Activated CD8-positive, alpha-beta T cell treated with anti-CD3 and anti-CD28 coated beads, Interleukin-2, amount 10 ng/mL, durations not matched to agents 7 days and 5 days (primary cell): Measurements from ENCODE around the gene SLC25A39. TPM values are rescaled to one million over a fixed set of nuclear protein-coding genes. Genes with fewer than 3 reads are reported as not detected.
A peak's percentile ranks its signal among the peaks of the same experiment; 100 is the strongest.
"Not testable (repeated sequence)": the region's sequence is repeated elsewhere in the genome, so short reads cannot be mapped to it uniquely, and the experiment has no call there.

Experiments
- ATAC-seq: fragments of 150-1000 bp; cut with Tn5 transposase; one replicate; pipeline ENCODE4 v1.10.0; 2021; ENCODE audit warnings: moderate library complexity
- CTCF ChIA-PET: fragments of 350-600 bp; sonication (Branson Sonifier 250); formaldehyde crosslinking; loops from one replicate; lab custom pipeline; 2021; ENCODE audit warnings: antibody characterized with exemption; lab: Charles Lee
- POLR2A ChIA-PET: fragments of 350-600 bp; sonication (Branson Sonifier 250); formaldehyde crosslinking; loops from one replicate; lab custom pipeline; 2021; ENCODE audit warnings: antibody characterized with exemption; lab: Charles Lee
- DNase-seq: peaks from one replicate; pipeline ENCODE4 v3.0.0-alpha.2; 2020
- H3K27ac Mint-ChIP-seq: one replicate; pipeline ENCODE4 v1.8.0; 2021; ENCODE audit warnings: mild to moderate bottlenecking, mixed read lengths
- H3K27me3 Mint-ChIP-seq: one replicate; pipeline ENCODE4 v1.8.0; 2021; ENCODE audit warnings: low read depth, mixed read lengths
- H3K36me3 Mint-ChIP-seq: one replicate; pipeline ENCODE4 v1.8.0; 2021; ENCODE audit warnings: low read depth, mixed read lengths
- H3K4me1 Mint-ChIP-seq: one replicate; pipeline ENCODE4 v1.8.0; 2021; ENCODE audit warnings: low read depth, mixed read lengths
- H3K4me3 Mint-ChIP-seq: one replicate; pipeline ENCODE4 v1.8.0; 2021; ENCODE audit warnings: mild to moderate bottlenecking, mixed read lengths
- H3K9me3 Mint-ChIP-seq: one replicate; pipeline ENCODE4 v1.8.0; 2022; ENCODE audit warnings: mixed read lengths; ENCODE audit not compliant: insufficient read depth
- total RNA-seq, 2 experiments: library from RNA; stranded (reverse); gene quantifications; one replicate each; pipeline ENCODE4 v1.2.3, GENCODE V29; 2021

SLC25A39 gene
- total RNA-seq, 2 experiments from 2014 or later: 140 to 141 TPM

DNA sequence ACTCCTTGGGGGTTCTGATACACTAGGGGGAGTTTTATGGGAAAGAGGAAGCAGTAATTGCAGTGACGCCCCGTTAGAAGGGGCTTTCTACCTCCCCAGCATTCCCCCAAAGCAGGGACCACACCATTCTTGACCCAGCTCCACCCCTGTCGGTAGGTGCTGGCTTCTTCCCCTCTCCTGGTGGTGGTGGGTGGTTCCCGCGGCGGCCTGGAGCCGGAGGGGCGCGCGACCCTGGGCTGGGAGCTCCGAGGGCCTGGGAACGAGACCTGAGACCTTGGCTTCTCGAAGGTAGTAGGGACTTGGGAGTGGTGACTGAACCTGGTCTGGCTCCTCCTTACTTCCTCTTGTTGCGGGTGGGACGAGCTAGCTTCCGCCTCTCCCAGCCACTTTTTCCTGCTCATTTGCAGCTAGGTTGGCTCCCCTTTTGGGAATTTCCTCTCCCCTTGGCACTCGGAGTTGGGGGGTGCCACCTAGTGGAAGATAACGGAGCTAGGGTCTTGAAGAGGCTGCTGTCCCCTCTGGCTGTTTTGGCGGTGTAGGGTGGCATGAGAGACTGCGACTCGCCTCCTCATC is 20.9 kb upstream of the SLC25A39 start:
- H3K4me3 Mint-ChIP-seq: peak overlapping the region; percentile 88
- H3K36me3 Mint-ChIP-seq: no peaks in the 10 kb centered on the region
- no peaks in the 10 kb centered on the region for H3K9me3 Mint-ChIP-seq
- ChIA-PET POLR2A (interaction anchor here (0.5 to 1.7 kb wide), 5 partner anchors 14 to 159 kb away, joined by 3 to 7 read pairs (median 4); partner anchors contain the start of genes SLC25A39 and TMUB2), CTCF (interaction anchor here (0.7 to 3.6 kb wide), 32 partner anchors 9 to 284 kb away, joined by 3 to 70 read pairs (median 6); partner anchors contain the start of genes HDAC5, RUNDC3A and TMUB2)
- H3K27me3 Mint-ChIP-seq: peaks cover 17% of the 10 kb centered on the region
- peak; percentile 67 for DNase-seq
- ATAC-seq: peak; percentile 53
- peaks cover 30% of the 10 kb centered on the region for H3K4me1 Mint-ChIP-seq
- peak overlapping the region; percentile 75 for H3K27ac Mint-ChIP-seq

DNA sequence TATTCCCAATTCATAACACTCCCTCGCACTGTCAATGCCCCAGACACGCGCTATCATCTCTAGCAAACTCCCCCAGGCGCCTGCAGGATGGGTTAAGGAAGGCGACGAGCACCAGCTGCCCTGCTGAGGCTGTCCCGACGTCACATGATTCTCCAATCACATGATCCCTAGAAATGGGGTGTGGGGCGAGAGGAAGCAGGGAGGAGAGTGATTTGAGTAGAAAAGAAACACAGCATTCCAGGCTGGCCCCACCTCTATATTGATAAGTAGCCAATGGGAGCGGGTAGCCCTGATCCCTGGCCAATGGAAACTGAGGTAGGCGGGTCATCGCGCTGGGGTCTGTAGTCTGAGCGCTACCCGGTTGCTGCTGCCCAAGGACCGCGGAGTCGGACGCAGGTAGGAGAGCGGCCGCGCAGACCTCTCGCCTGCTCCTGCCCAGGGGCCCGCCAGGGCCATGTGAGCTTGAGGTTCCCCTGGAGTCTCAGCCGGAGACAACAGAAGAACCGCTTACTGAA is 20.4 kb upstream of the SLC25A39 start, which contains the start of gene GRN:
Gene GRN, plus strand, starts transcription at position 364 of the 515 bp plus-strand sequence. CDS start 3,863 bp downstream, outside the sequence.
- no peaks in the 10 kb centered on the region for H3K9me3 Mint-ChIP-seq
- H3K4me3 Mint-ChIP-seq: peak within 1 kb of the TSS; percentile 88
- ChIA-PET CTCF (interaction anchor here (0.7 to 3.6 kb wide), 29 partner anchors 9 to 222 kb away, joined by 3 to 70 read pairs (median 6); partner anchors contain the start of genes HDAC5, RUNDC3A and TMUB2), POLR2A (interaction anchor here (1.3 to 1.7 kb wide), 2 partner anchors 14 to 159 kb away, joined by 5 to 7 read pairs; partner anchors contain the start of gene TMUB2)
- peak within 1 kb of the TSS; percentile 75 for H3K27ac Mint-ChIP-seq
- peak; percentile 99 for ATAC-seq
- DNase-seq: peak; percentile 91
- H3K27me3 Mint-ChIP-seq: peaks cover 20% of the 10 kb centered on the region
- peaks cover 30% of the 10 kb centered on the region for H3K4me1 Mint-ChIP-seq
- no peaks in the 10 kb centered on the region for H3K36me3 Mint-ChIP-seq

DNA sequence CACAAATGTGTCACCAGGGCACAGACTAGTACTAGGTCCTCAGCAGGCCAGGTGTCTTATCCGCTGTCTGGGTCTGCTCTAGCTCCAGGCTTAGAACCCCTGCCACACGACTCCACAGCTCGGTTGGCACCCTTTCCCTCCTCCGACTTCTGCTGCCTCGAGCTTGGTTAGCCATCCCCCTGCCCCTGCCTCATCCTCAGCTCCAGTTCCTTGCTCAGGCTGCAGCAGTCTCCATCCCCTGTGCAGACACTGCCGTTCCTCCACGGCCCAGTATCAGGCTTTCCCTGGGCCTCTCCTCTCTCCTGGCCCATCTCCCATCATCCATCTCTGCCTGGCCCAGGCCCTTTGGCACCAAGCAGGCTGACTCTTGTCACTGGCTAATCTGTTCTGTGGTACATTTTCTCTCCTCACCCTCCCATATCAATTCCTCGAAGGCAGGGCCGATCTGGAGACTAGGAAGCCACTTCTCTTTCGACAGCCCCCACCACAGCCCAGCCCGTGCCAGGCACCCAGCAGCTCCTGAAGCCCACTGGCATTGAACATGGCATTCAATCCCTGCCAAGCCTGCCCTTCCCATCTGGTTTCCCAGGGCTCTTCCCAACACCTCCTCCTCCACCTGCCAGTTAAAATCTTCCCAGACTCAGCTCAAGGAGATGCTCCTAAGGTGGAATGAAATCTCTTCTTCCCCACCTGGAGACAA is 19.0 kb upstream of the SLC25A39 start:
- CTCF ChIA-PET: interaction anchor here (3.1 to 3.6 kb wide), 3 partner anchors 10 to 141 kb away, joined by 39 to 70 read pairs (median 68); no protein-coding TSS in a partner anchor
- DNase-seq: no peak
- Mint-ChIP-seq H3K4me3 (no peak overlapping the region), H3K4me1 (peaks cover 28% of the 10 kb centered on the region), H3K27me3 (peaks cover 20% of the 10 kb centered on the region), H3K36me3 (no peaks in the 10 kb centered on the region), H3K27ac (no peak overlapping the region), H3K9me3 (no peaks in the 10 kb centered on the region)
- POLR2A ChIA-PET: no interaction called here
- no peak for ATAC-seq

DNA sequence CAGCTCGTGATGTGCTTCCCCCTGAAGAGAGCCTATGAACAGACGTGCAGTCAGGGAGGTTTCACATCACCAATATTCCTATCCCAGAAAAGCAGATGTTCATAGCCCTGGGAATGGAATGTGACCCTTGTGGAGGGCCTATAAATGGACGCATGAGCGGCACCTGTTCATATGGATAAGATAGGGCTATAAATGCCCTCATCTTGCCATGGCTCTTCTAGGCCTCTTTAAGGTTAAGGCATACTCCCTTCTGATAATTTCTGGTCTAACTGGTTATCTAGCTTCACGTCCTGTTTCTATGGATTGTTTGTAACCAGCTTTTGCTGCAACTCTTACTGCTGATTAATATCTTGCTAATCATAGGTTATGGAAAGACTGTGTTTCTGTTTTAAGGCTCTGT is 15.9 kb upstream of the SLC25A39 start:
- POLR2A ChIA-PET, ATAC-seq, H3K9me3 Mint-ChIP-seq, H3K36me3 Mint-ChIP-seq, H3K27ac Mint-ChIP-seq, H3K4me3 Mint-ChIP-seq, DNase-seq: not testable (repeated sequence)
- CTCF ChIA-PET: interaction anchor here (1.5 to 3.3 kb wide), 3 partner anchors 10 to 130 kb away, joined by 5 to 16 read pairs (median 6); no protein-coding TSS in a partner anchor
- Mint-ChIP-seq H3K4me1 (peaks cover 11% of the 10 kb centered on the region), H3K27me3 (peaks cover 20% of the 10 kb centered on the region)

DNA sequence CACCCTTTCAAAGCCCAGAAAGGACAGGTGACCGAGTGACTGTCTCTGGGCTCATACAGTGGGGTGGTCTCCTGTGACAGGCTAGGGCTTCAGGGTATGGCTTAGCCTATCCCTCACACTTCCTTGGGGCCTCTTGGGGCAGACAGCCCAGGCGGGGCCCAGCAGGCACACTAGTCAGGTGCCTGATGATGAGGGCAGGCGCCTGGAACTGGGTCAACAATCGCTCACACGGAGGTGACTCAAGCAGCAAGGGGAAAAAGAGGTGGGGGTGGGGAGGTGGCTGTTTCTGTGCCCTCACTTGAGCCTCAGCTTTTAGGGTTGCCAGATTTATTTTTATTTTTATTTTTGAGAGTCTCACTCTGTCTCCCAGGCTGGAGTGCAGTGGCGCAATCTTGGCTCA is 14.1 kb upstream of the SLC25A39 start:
- Mint-ChIP-seq H3K4me3 (no peak overlapping the region), H3K27me3 (peaks cover 16% of the 10 kb centered on the region), H3K9me3 (no peaks in the 10 kb centered on the region), H3K27ac (no peak overlapping the region), H3K4me1 (no peaks in the 10 kb centered on the region), H3K36me3 (no peaks in the 10 kb centered on the region)
- no peak for DNase-seq
- CTCF ChIA-PET: interaction anchor here (1.0 to 1.1 kb wide), 2 partner anchors 14 to 19 kb away, joined by 3 to 6 read pairs; no protein-coding TSS in a partner anchor
- ATAC-seq: no peak
- POLR2A ChIA-PET: no interaction called here

DNA sequence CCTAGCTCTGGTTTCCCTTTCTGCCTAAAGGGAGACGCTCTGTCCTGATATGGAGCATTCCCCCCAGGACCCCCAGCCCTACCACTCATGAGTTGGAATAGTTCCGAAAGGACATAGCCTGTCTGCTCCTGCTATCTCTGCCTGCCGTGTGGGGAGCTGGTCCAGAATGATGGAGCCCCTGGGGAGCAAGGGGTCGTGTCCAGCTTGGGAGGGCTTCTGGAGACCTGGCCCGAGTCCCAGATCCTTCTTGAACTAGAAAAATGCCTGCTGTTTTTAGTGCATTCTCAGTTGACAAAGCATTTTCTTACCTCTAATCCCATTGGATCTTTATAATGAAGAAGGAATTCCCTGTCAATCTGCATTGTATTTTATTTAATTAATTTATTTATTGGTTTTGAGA is 11.3 kb upstream of the SLC25A39 start:
- ChIA-PET POLR2A (no interaction called here), CTCF (interaction anchor here (0.8 to 7.9 kb wide), 3 partner anchors 9 to 126 kb away, joined by 3 to 70 read pairs (median 6); partner anchors contain the start of gene GRN)
- H3K27me3 Mint-ChIP-seq: peaks cover 3% of the 10 kb centered on the region
- DNase-seq: no peak
- no peak overlapping the region for H3K4me3 Mint-ChIP-seq
- H3K36me3 Mint-ChIP-seq: no peaks in the 10 kb centered on the region
- no peak overlapping the region for H3K27ac Mint-ChIP-seq
- no peaks in the 10 kb centered on the region for H3K9me3 Mint-ChIP-seq
- no peak for ATAC-seq
- peaks cover 9% of the 10 kb centered on the region for H3K4me1 Mint-ChIP-seq

DNA sequence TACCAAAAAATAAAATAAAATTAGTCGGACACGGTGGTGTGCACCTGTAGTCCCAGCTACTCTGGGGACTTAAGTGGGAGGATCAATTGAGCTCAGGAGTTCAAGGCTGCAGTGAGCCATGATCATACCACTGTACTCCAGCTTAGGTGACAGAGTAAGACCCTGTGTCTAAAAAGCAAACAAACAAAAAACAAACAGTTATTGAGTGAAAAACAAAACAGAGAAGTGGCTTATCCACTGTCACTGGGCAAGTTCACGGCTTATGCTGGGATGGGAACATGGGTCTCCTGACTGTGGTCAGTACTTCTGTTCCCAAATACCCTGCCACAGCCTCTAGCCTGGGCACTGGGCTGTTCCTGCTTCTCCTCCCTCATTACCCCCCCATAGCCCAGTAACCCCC is 10.9 kb upstream of the SLC25A39 start:
- no peak for ATAC-seq
- peaks cover 3% of the 10 kb centered on the region for H3K27me3 Mint-ChIP-seq
- DNase-seq: no peak
- ChIA-PET CTCF (interaction anchor here (0.8 to 7.9 kb wide), 4 partner anchors 9 to 132 kb away, joined by 3 to 70 read pairs (median 5); partner anchors contain the start of gene GRN), POLR2A (no interaction called here)
- H3K36me3 Mint-ChIP-seq: no peaks in the 10 kb centered on the region
- H3K4me3 Mint-ChIP-seq: no peak overlapping the region
- no peak overlapping the region for H3K27ac Mint-ChIP-seq
- H3K9me3 Mint-ChIP-seq: no peaks in the 10 kb centered on the region
- H3K4me1 Mint-ChIP-seq: peaks cover 9% of the 10 kb centered on the region

DNA sequence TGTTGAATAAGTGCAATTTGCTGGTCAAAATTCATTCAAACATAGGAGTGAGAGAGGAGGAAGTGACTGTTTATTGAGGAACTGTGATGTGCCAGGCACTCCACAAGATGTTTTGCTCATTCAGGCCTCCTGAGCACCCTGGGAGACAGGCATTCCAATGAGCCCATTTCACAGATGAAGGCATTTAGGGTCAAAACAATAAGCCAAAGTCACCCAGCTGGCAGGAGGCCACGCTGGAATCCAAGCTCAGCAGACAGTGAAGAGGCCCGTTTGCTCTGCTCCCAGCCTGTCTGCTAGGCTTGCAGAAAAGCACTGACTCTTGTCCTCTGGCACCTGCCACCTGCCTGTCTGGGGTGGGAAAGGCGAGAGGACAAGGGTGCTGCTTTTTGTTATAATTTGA is 10.1 kb upstream of the SLC25A39 start:
- peaks cover 9% of the 10 kb centered on the region for H3K4me1 Mint-ChIP-seq
- POLR2A ChIA-PET: no interaction called here

DNA sequence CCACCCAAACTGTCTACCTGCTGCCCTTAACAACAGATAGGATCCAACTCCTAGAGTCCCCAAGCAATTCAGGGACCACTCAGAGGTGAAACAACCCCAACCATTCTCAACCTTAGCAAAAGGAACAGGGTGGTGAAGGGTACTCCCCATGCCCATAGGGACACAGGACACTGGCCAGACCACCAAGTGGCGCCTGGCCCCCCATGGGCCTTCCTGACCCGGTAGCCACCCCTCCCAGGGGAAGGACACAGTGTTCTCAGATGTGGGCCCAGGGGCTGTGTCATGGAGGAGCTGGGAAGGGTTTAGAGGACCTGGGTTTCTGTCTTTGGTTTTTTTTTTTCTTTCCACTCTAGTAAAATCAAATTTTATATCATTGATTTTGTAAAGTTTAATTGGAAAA is 9.7 kb upstream of the SLC25A39 start:
- H3K36me3 Mint-ChIP-seq: no peaks in the 10 kb centered on the region
- ChIA-PET CTCF (interaction anchor here (1.0 to 7.9 kb wide), 5 partner anchors 11 to 130 kb away, joined by 4 to 70 read pairs (median 5); partner anchors contain the start of gene GRN), POLR2A (no interaction called here)
- DNase-seq (no peak), ATAC-seq (no peak)
- H3K4me1 Mint-ChIP-seq: peaks cover 9% of the 10 kb centered on the region
- no peaks in the 10 kb centered on the region for H3K27me3 Mint-ChIP-seq
- no peak overlapping the region for H3K27ac Mint-ChIP-seq
- H3K9me3 Mint-ChIP-seq: no peaks in the 10 kb centered on the region
- H3K4me3 Mint-ChIP-seq: no peak overlapping the region

More for the DNA sequence above, 10.1 kb upstream of the SLC25A39 start:
- H3K36me3 Mint-ChIP-seq: no peaks in the 10 kb centered on the region
- H3K27ac Mint-ChIP-seq: no peak overlapping the region
- ATAC-seq (no peak), DNase-seq (no peak)
- CTCF ChIA-PET: interaction anchor here (1.0 to 7.9 kb wide), 4 partner anchors 10 to 131 kb away, joined by 4 to 70 read pairs (median 6); partner anchors contain the start of gene GRN
- no peaks in the 10 kb centered on the region for H3K27me3 Mint-ChIP-seq
- H3K4me3 Mint-ChIP-seq: no peak overlapping the region
- H3K9me3 Mint-ChIP-seq: no peaks in the 10 kb centered on the region

DNA sequence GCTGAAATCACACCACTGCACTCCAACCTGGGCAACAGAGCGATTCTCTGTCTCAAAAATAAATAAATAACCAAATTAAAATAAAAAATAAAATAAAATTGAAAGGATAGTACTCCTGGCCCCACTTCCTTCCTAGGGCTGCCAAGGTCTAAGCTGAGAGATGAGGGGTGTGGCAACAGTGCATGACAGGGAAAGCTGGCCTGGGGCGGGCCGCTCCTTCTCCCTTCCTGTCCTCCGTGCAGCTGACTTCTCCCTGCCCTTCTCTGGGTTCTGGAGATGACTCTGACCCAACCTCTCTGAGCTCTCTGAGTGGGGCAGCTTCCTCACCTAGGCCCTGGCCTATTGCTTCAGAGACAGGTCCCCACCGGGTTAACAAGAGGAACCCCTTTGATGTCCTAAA is 8.7 kb upstream of the SLC25A39 start:
- Mint-ChIP-seq H3K36me3 (no peaks in the 10 kb centered on the region), H3K4me1 (peaks cover 9% of the 10 kb centered on the region), H3K27me3 (no peaks in the 10 kb centered on the region), H3K9me3 (no peaks in the 10 kb centered on the region), H3K4me3 (no peak overlapping the region), H3K27ac (no peak overlapping the region)
- POLR2A ChIA-PET: no interaction called here
- ATAC-seq: no peak
- no peak for DNase-seq
- CTCF ChIA-PET: interaction anchor here (0.7 to 7.9 kb wide), 6 partner anchors 12 to 131 kb away, joined by 3 to 70 read pairs (median 28); partner anchors contain the start of gene GRN

DNA sequence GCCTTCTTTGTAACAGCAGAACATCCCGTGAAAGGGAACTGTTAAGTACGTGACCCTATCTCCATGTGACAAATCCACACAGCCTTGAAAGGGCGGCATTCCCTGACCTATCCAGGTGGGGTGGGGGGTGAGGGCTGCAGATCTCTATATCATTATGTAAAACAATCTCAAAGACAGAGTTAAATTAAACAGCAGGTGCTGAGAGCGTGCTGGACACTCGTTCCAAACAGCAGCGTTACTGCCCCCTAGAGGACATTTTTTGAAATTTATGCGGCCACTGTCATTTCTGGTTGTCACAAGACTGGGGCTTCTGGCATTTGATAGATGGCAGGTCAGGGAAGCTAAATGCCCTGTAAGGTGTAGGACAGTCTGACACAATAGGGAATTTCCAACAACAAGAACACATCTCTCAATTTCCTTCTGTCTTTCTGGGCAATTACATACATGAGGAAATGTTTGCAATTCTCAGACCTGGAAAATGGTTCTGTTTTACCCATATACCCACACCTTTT is 6.7 kb upstream of the SLC25A39 start:
- Mint-ChIP-seq H3K27ac (peak overlapping the region; percentile 49), H3K4me1 (peaks cover 18% of the 10 kb centered on the region), H3K27me3 (no peaks in the 10 kb centered on the region), H3K4me3 (no peak overlapping the region), H3K36me3 (peaks cover 2% of the 10 kb centered on the region), H3K9me3 (no peaks in the 10 kb centered on the region)
- peak; percentile 87 for DNase-seq
- ChIA-PET CTCF (interaction anchor here (0.6 to 7.9 kb wide), 26 partner anchors 10 to 443 kb away, joined by 3 to 70 read pairs (median 4); partner anchors contain the start of genes FAM171A2, GRN, HDAC5 and HROB), POLR2A (interaction anchor here (1.2 to 2.2 kb wide), 3 partner anchors 14 to 129 kb away, joined by 4 to 11 read pairs (median 7); partner anchors contain the start of gene GRN)
- ATAC-seq: peak; percentile 42
